Stimulated activated CD8-positive, alpha-beta memory T cell treated with anti-CD3 and anti-CD28 coated beads, Interleukin-4, amount 100 ng/mL, for 1 hour (primary cell): ENCODE measurements around the gene LYSMD4.

Experiments
- DNase-seq, 2 donors: peaks; one replicate each; pipeline ENCODE4 v3.0.0-alpha.2; 2020; ENCODE audit warnings: low read depth in 2 of 2, low spot score in 1 of 2

Gene LYSMD4

DNA sequence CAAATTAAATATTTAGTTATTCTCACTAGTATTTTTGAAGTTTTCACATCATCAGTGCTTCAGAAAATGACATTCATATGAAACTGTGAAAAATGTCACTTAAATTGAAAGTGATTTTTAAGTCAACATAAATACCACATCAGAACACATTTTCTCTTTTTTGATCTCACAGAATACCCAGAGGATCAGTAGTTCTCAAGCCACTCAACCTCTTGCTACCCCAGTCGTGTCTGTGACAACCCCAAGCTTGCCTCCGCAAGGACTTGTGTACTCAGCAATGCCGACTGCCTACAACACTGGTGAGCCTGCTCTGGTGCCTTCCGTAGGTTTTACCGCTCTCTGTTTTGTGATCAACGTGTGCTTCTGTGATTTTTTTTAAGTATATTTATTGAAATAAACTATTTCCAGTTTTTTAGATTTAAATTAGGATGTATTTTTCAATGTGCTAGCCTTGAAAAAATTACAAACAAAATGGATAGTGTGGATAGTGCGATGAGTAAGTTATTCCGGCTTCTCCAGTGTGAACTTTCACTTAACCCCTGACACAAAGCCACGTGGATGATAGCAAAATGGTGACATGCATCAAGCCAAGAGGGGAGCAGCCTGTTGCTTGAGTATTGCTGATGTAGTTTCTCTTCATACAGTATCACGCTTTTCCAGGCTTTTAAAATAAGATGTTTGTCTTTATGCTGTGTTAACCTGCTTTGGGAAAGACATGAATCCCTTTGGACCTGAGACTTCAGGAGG lies 26.5 kb downstream of the LYSMD4 start:
- DNase-seq: no peak

DNA sequence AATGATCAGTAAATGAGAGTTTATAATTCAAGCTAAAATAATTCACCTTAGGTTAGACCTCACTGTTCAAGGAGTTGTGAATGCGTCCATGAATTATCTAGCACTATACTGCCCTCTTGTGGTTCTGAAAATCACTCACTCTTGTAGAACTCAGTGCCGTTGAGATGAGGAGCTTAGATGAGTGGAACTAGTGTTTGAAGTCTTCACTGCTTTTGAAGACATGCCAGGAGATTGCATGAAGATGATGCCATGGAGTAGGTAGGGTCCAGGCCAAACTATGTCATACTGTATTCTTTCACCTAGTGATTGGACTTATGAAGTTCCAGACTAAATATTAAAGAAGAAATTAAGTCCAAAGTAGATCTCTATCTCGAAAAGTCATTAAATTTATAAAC lies 28.8 kb downstream of the LYSMD4 start:
- DNase-seq: no peak

DNA sequence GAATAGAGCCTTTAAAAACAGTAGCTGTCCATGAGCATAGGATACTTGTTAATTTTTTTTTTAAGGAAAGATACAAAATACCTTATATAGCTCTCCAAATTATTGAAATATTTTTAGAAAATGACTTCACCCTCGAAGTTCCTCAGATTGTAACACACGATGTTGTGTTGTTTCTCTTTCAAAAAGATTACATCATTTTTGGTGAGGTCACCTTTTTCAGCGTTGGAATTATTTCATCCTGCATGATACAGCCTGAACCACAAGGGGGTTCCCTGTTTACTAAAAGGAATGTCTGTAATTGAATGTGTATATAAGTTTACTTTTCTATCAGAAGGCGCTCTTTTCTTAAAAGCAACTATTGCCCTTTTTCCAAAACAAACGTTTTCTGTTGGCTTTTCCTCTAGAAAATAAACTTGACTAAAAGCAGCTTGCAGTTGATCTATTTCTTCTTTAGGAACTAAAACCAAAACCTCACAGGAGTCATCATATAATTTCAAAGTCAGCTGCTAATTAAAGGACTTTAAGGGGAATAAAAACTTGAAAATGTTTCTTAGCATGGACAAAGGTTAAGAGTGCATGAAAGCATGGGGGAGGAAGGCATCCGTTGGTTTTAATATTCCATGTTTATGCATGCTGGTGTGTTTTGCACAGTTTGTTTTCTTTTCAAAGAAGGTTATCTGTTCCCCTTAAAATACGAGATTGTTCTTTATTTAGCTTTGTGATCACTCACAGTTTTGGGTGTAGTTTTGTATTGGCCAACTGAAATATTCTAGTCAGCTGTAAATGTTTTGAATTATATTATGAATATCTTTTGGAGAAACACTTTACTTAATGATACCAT lies 29.4 kb downstream of the LYSMD4 start:
- DNase-seq: no peak

GRCh38 chr15:99702895-99703602 lies 30.2 kb downstream of the LYSMD4 start:
- no peak for DNase-seq

- no peak for DNase-seq
Observed at GRCh38 chr15:99696096-99696495, 37.1 kb downstream of the LYSMD4 start.

GRCh38 chr15:99692825-99693224 lies 40.4 kb downstream of the LYSMD4 start:
- DNase-seq: no peak

DNA sequence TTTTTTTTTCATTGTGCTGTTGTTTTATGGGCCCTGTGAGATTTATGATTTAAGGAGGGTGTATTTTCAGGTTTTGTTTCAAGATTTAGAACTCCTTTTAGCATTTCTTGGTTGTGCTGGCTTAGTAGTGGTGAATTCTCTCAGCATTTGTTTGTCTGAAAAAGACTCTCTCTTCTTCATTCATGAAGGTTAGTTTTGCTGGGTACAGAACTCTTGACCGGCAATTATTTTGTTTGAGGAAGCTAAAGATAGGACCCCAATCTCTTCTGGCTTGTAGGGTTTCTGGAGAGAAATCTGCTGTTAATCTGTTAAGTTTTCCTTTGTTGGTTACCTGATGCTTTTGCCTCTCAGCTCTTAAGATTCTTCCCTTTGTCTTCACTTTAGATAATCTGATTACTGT lies 46.9 kb downstream of the LYSMD4 start:
- DNase-seq: no peak

GRCh38 chr15:99683000-99683670 lies 50.1 kb downstream of the LYSMD4 start:
- no peak for DNase-seq

GRCh38 chr15:99682455-99682854 lies 50.8 kb downstream of the LYSMD4 start:
- DNase-seq: no peak

DNA sequence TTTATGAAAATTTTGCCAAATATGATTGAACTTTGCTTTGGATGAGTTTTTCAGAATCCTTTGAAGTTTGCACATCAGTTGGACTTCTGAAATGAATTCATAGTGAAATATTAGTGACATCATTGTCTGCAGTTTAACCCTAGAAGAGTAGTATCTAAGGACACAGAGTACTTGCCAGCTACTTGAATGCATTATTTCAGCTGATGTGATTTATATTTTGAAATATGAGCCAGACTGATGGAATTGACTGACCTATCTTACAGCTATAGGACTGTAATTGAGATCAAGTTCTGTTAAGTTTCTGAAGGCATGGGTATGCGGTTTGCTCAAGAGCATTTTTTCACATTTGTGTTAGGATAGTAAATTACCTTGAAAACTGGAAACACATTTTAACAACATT lies 51.2 kb downstream of the LYSMD4 start:
- no peak for DNase-seq

DNA sequence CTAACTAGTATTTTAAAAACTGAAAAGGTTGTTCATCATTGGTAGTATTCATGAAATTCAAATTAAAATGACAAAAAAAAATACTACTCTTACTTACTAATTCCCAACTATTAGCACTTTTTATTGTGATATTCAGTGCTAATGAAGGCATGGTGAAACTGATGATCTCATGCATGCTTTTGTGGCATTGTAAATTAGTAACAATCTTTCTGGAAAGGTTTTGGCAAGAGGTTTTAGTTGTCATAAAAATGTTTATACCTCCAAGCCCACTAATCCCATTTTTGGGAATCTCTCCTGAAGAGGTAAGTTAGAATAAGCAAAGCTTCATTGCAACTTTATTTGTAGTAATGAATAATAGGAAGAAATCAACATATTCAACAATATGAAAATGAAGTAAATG lies 53.0 kb downstream of the LYSMD4 start:
- DNase-seq: no peak

DNA sequence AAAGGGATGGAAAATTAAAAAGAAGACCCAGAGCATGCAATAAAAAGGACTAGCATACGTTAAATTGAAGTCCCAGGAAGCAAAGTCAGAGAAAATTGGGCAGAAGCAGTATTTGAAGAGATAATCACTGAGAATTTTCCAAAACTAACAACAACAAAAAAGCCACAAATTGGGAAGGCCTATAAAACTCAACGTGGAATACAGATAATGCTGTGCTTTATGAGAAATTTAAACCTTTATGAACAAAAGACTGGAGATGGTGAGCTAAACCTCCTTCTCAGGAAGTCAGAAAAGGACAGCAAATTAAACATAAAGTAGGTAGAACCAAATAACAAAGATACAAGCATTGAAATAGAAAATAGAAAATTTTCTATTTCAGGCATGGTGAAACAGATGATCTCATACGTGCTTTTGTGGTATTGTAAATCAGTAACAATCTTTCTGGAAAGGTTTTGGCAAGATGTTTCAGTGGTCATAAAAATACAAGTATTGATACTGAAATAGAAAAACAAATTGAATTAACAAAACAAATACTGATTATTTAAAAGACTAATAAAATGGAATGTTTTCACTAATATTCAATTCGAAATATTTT lies 55.6 kb downstream of the LYSMD4 start:
- no peak for DNase-seq
